Smooth muscle cell (in vitro differentiated cells): ENCODE data around the gene DRGX. TPM values are rescaled to one million over a fixed set of nuclear protein-coding genes. Genes with fewer than 3 reads are reported as not detected.

ENCODE experiments used
- DNase-seq: peaks from one replicate; lab custom pipeline; 2025; ENCODE audit not compliant: unreplicated experiment; lab: John Stamatoyannopoulos, UW
- H2AFZ ChIP-seq: fragments of 200-600 bp; sonication (generic); 2 replicates; pipeline ENCODE4 v1.6.0; 2016; ENCODE audit warnings: antibody characterized with exemption, low read depth, mild to moderate bottlenecking
- H3F3A ChIP-seq: fragments of 200-600 bp; sonication (generic); 2 replicates; pipeline ENCODE4 v1.6.0; 2017; ENCODE audit warnings: antibody characterized with exemption, low read depth
- H3K27ac ChIP-seq: fragments of 200-600 bp; sonication (generic); 2 replicates; pipeline ENCODE4 v1.5.1; 2016; ENCODE audit warnings: low read depth, mild to moderate bottlenecking
- H3K27me3 ChIP-seq: fragments of 200-600 bp; sonication (generic); 2 replicates; pipeline ENCODE4 v1.6.1; 2016; ENCODE audit warnings: low read depth, mild to moderate bottlenecking
- H3K36me3 ChIP-seq: fragments of 200-600 bp; sonication (generic); 2 replicates; pipeline ENCODE4 v1.5.1; 2016; ENCODE audit warnings: low read depth
- H3K4me1 ChIP-seq: fragments of 200-600 bp; sonication (generic); 2 replicates; pipeline ENCODE4 v1.5.1; 2016; ENCODE audit warnings: low read depth
- H3K4me2 ChIP-seq: fragments of 200-600 bp; sonication (generic); 2 replicates; pipeline ENCODE4 v1.6.0; 2016; ENCODE audit warnings: mild to moderate bottlenecking
- H3K4me3 ChIP-seq: fragments of 200-600 bp; sonication (generic); 2 replicates; pipeline ENCODE4 v1.5.1; 2016; ENCODE audit warnings: mild to moderate bottlenecking
- H3K79me2 ChIP-seq: fragments of 200-600 bp; sonication (generic); 2 replicates; pipeline ENCODE4 v1.6.0; 2016; ENCODE audit warnings: low read depth, mild to moderate bottlenecking
- H3K9ac ChIP-seq: fragments of 200-600 bp; sonication (generic); 2 replicates; pipeline ENCODE4 v1.6.0; 2016; ENCODE audit warnings: low read depth
- H3K9me3 ChIP-seq: fragments of 200-600 bp; sonication (generic); replicated peaks from 2 replicates; pipeline ENCODE4 v1.5.1; 2016; ENCODE audit warnings: low read depth
- H4K20me1 ChIP-seq: fragments of 200-600 bp; sonication (generic); 2 replicates; pipeline ENCODE4 v1.6.0; 2016; ENCODE audit warnings: low read depth
- WGBS: methylation state at CpG from one replicate; pipeline ENCODE4 v1.1.7; 2016; ENCODE audit warnings: low lambda C conversion rate; 5-methylcytosine and 5-hydroxymethylcytosine counted together
- polyA plus RNA-seq: library from polyadenylated mRNA; unstranded; fragments of >200 nt; fragmentation: Nextera tagmentation; extraction: Ambion mirVana; gene quantifications from 2 replicates; pipeline ENCODE4 v1.2.1, GENCODE V29; 2016
- total RNA-seq: library from RNA; depleted of rRNA; stranded (reverse); fragments of >200 nt; gene quantifications from 2 replicates; pipeline ENCODE4 v1.2.3, GENCODE V29; 2014
- TF ChIP-seq, protein P1 (sequence below): fragments of 200-600 bp; sonication (generic); IDR thresholded peaks from 2 replicates; pipeline ENCODE4 v1.5.1; 2017; ENCODE audit warnings: borderline replicate concordance, mild to moderate bottlenecking, antibody characterized with exemption; ENCODE audit not compliant: insufficient read depth, poor library complexity, severe bottlenecking

Gene DRGX
- total and polyA plus RNA-seq, 2 experiments from 2014 or later = not detected

DNA sequence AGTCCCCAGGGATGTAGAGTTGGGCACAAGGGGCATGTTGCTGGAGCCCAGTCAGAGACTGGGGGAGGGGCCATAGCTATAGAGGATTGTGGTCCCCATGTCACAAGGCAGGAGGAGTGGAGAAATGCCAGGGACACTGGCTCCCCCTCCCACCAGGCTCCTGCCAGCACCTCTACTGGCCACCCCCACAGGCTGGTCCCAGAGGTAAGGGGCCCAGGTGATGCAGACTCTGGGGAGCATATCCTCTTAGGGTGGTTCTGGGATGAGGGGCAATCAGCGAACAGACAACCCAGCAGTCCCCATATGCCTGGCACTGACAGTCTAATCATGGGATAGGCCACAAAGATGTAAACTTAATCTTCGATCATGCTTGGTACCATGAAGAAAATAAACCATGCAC lies 75.7 kb downstream of the DRGX start:
- H3K36me3 ChIP-seq = no peaks in the 10 kb centered on the region
- H3K4me2 ChIP-seq = no peak overlapping the region
- no peak overlapping the region for H2AFZ ChIP-seq
- H3K9ac ChIP-seq = no peak overlapping the region
- no peak for DNase-seq
- H3K27ac ChIP-seq = no peak overlapping the region
- H4K20me1 ChIP-seq = no peaks in the 10 kb centered on the region
- H3K4me1 ChIP-seq = no peaks in the 10 kb centered on the region
- H3K4me3 ChIP-seq = no peak overlapping the region
- H3K27me3 ChIP-seq = peaks cover 27% of the 10 kb centered on the region
- TF ChIP-seq, protein P1, sequence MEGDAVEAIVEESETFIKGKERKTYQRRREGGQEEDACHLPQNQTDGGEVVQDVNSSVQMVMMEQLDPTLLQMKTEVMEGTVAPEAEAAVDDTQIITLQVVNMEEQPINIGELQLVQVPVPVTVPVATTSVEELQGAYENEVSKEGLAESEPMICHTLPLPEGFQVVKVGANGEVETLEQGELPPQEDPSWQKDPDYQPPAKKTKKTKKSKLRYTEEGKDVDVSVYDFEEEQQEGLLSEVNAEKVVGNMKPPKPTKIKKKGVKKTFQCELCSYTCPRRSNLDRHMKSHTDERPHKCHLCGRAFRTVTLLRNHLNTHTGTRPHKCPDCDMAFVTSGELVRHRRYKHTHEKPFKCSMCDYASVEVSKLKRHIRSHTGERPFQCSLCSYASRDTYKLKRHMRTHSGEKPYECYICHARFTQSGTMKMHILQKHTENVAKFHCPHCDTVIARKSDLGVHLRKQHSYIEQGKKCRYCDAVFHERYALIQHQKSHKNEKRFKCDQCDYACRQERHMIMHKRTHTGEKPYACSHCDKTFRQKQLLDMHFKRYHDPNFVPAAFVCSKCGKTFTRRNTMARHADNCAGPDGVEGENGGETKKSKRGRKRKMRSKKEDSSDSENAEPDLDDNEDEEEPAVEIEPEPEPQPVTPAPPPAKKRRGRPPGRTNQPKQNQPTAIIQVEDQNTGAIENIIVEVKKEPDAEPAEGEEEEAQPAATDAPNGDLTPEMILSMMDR = no peak
- H3K9me3 ChIP-seq = no peaks in the 10 kb centered on the region
- 98% methylated on average over 2 of the region's 2 CpGs for WGBS
- H3K79me2 ChIP-seq = no peaks in the 10 kb centered on the region
- no peaks in the 10 kb centered on the region for H3F3A ChIP-seq

DNA sequence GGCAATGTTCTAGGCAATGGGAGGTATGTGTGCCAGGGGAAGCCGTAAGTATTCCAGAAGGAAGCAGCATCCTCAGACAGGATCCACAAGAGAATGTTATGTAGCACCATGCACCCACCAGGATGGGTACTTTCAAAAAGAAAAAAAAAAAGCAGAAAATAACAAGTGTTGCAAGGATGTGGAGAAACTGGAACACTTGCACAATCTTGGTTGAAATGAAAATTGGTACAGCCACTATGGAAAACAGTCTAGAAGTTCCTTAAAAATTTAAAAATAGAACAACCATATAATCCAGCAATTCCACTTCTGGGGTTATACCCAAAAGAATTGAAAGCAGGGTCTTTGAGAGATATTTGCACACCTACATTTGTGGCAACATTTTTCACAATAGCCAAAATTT lies 76.7 kb downstream of the DRGX start:
- no peaks in the 10 kb centered on the region for H4K20me1 ChIP-seq
- no peak overlapping the region for H3K4me3 ChIP-seq
- DNase-seq = no peak
- WGBS = 88% methylated on average over 1 of the region's 1 CpG
- H2AFZ ChIP-seq = no peak overlapping the region
- no peaks in the 10 kb centered on the region for H3K9me3 ChIP-seq
- H3K27ac ChIP-seq = no peak overlapping the region
- no peak overlapping the region for H3K4me2 ChIP-seq
- H3F3A ChIP-seq = no peaks in the 10 kb centered on the region
- TF ChIP-seq, protein P1 = no peak
- H3K27me3 ChIP-seq = peaks cover 21% of the 10 kb centered on the region
- no peaks in the 10 kb centered on the region for H3K79me2 ChIP-seq
- H3K4me1 ChIP-seq = no peaks in the 10 kb centered on the region
- H3K36me3 ChIP-seq = no peaks in the 10 kb centered on the region
- H3K9ac ChIP-seq = no peak overlapping the region

DNA sequence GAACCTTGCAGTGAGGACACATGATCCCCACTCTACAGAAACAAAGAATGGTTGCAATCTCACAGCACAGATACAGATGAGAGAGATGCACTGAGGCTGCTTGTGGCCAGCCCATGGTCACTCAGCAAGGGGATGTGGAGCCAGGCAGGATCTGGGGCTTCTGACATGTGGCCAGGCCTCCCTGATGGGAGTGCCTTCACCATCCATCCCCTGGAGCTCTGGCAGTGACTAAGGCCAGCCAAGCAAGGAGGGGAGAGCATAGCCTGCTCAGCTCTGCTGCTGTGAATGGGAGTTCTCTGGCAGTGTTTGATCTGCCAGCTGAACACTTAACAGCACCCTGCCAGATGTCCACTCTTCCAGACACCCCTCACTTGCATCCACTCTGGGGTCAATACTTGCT lies 77.1 kb downstream of the DRGX start:
- H3K9me3 ChIP-seq = no peaks in the 10 kb centered on the region
- TF ChIP-seq, protein P1 = no peak
- H4K20me1 ChIP-seq = no peaks in the 10 kb centered on the region
- no peak overlapping the region for H2AFZ ChIP-seq
- H3K4me3 ChIP-seq = no peak overlapping the region
- peaks cover 19% of the 10 kb centered on the region for H3K27me3 ChIP-seq
- no peaks in the 10 kb centered on the region for H3K36me3 ChIP-seq
- no peaks in the 10 kb centered on the region for H3K79me2 ChIP-seq
- no peak overlapping the region for H3K27ac ChIP-seq
- H3F3A ChIP-seq = no peaks in the 10 kb centered on the region
- no peak overlapping the region for H3K9ac ChIP-seq
- DNase-seq = no peak
- no peaks in the 10 kb centered on the region for H3K4me1 ChIP-seq
- H3K4me2 ChIP-seq = no peak overlapping the region

DNA sequence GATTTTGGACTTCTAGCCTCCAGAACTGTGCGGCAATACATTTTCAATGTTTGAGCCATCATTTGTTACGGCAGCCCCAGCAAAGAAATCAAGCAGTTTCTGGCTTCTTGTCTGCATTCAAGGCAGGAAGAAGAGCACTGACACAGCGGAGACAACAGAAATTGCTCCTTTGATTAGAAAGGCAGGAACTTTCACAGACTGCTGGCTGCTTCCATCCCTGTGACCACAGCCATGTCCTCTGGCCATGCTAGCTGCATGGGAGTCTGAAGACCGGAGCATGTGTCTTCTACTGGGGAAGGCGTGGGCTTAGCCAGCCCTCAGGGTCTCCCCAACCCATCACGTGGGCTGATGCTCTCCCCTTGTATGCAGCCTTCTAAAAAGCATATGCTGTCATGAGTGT lies 77.9 kb downstream of the DRGX start:
- H3F3A ChIP-seq = no peaks in the 10 kb centered on the region
- no peak overlapping the region for H3K27ac ChIP-seq
- no peak overlapping the region for H3K9ac ChIP-seq
- DNase-seq = no peak
- no peak overlapping the region for H2AFZ ChIP-seq
- H3K9me3 ChIP-seq = no peaks in the 10 kb centered on the region
- WGBS = 93% methylated on average over 6 of the region's 6 CpGs
- H4K20me1 ChIP-seq = no peaks in the 10 kb centered on the region
- H3K4me3 ChIP-seq = no peak overlapping the region
- no peak overlapping the region for H3K4me2 ChIP-seq
- TF ChIP-seq, protein P1 = no peak
- H3K4me1 ChIP-seq = no peaks in the 10 kb centered on the region
- peaks cover 19% of the 10 kb centered on the region for H3K27me3 ChIP-seq
- no peaks in the 10 kb centered on the region for H3K36me3 ChIP-seq
- no peaks in the 10 kb centered on the region for H3K79me2 ChIP-seq
